K562 (cell line): ENCODE results near the gene TMEM132E. TPM values are rescaled to one million over a fixed set of nuclear protein-coding genes. Genes with fewer than 3 reads are reported as not detected.

Experiments
- ATAC-seq: fragments of 200-7000 bp; cut with Tn5 transposase; 3 replicates; pipeline ENCODE4 v1.9.1; 2020; ENCODE audit warnings: moderate library complexity
- BruUV-seq: library from RNA; stranded (reverse); fragments of 400-500 nt; replicated peaks from 2 replicates; lab custom pipeline; 2021; lab: Mats Ljungman, UMichigan
- CTCF ChIA-PET: fragments of 300-600 bp; formaldehyde crosslinking; extraction: SDS; loops from one replicate; lab custom pipeline; 2021; ENCODE audit warnings: low intra/inter-chr PET ratio; lab: Yijun Ruan, JAX
- POLR2A ChIA-PET: fragments of 300-600, 350-650 bp; sonication (Branson Sonifier 250); formaldehyde crosslinking; extraction: SDS; loops from one replicate; lab custom pipeline; 2021; ENCODE audit warnings: antibody characterized with exemption, inconsistent platforms; lab: Yijun Ruan, JAX
- DNase-seq, 4 experiments: peaks; one replicate each; pipeline versions ENCODE4 v3.0.0 to v3.0.0-alpha.2; 2011 to 2018; ENCODE audit warnings: low spot score in 3 of 4, mixed read lengths in 3 of 4; ENCODE audit errors: extremely low read depth in 1 of 4
- FAIRE-seq: peaks from 2 replicates; lab custom pipeline; 2011; peaks lifted over from hg19 to GRCh38; lab: Jason Lieb, UNC
- H2AFZ ChIP-seq: 2 replicates; pipeline ENCODE4 v1.6.0; 2011; ENCODE audit warnings: low read depth, low read length, control low read depth, inconsistent platforms
- H3K27ac ChIP-seq: fragments of 200-600 bp; 3 replicates; pipeline ENCODE4 v1.8.0; 2011; ENCODE audit warnings: low read depth, mild to moderate bottlenecking, control low read depth, inconsistent platforms, low read length, moderate library complexity, mixed read lengths; ENCODE audit errors: extremely low read depth
- H3K27me3 ChIP-seq, 2 experiments: fragments of 300-600 bp in 1 of 2; 2 replicates in 1 of 2; 3 replicates in 1 of 2; pipeline versions ENCODE4 v1.6.0 to v1.8.0; 2011; ENCODE audit warnings: inconsistent platforms in 2 of 2, low read length in 2 of 2, mild to moderate bottlenecking in 1 of 2, mixed read lengths in 1 of 2, moderate library complexity in 1 of 2; ENCODE audit not compliant: control insufficient read depth in 2 of 2, insufficient read depth in 2 of 2
- H3K36me3 ChIP-seq: fragments of 300-600 bp; 3 replicates; pipeline ENCODE4 v1.8.0; 2011; ENCODE audit warnings: mild to moderate bottlenecking, low read length, inconsistent platforms; ENCODE audit not compliant: control insufficient read depth, insufficient read depth
- H3K4me1 ChIP-seq, 2 experiments: fragments of 200-600 bp in 1 of 2; replicated peaks in 1 of 2; 2 replicates in 1 of 2; 3 replicates in 1 of 2; pipeline versions ENCODE4 v1.5.1 to v1.8.0; 2011; ENCODE audit warnings: inconsistent platforms in 2 of 2, low read length in 2 of 2, mild to moderate bottlenecking in 1 of 2, mixed read lengths in 1 of 2, moderate library complexity in 1 of 2; ENCODE audit not compliant: control insufficient read depth in 2 of 2, insufficient read depth in 2 of 2
- H3K4me2 ChIP-seq: 2 replicates; pipeline ENCODE4 v1.6.1; 2011; ENCODE audit warnings: low read length, control low read depth, inconsistent platforms, mixed read lengths; ENCODE audit not compliant: insufficient read depth
- H3K4me3 ChIP-seq: fragments of 200-600 bp; sonication (generic), shearing (Covaris generic); 2 replicates; pipeline ENCODE4 v1.5.1; 2016; ENCODE audit warnings: control low read depth, inconsistent platforms
- H3K79me2 ChIP-seq: fragments of 200-600 bp; 3 replicates; pipeline ENCODE4 v1.8.0; 2011; ENCODE audit warnings: low read length, inconsistent platforms; ENCODE audit not compliant: control insufficient read depth, insufficient read depth
- H3K9ac ChIP-seq, 2 experiments: 2 replicates each; pipeline versions ENCODE4 v1.6.0 to v1.6.1; 2011; ENCODE audit warnings: low read depth in 2 of 2, low read length in 2 of 2, control low read depth in 1 of 2, inconsistent platforms in 1 of 2, mild to moderate bottlenecking in 1 of 2, mixed read lengths in 1 of 2; ENCODE audit not compliant: insufficient read depth in 1 of 2
- H3K9me1 ChIP-seq: one replicate; pipeline ENCODE4 v1.6.0; 2011; ENCODE audit warnings: inconsistent platforms, mild to moderate bottlenecking, low read length, moderate library complexity; ENCODE audit not compliant: control insufficient read depth, insufficient read depth
- H3K9me3 ChIP-seq: replicated peaks from 2 replicates; pipeline ENCODE4 v1.5.1; 2011; ENCODE audit warnings: low read depth, low read length, inconsistent platforms; ENCODE audit not compliant: control insufficient read depth, insufficient read depth
- H4K20me1 ChIP-seq: replicated peaks from 2 replicates; pipeline ENCODE4 v1.6.1; 2011; ENCODE audit warnings: low read length, inconsistent platforms, mixed read lengths; ENCODE audit not compliant: control insufficient read depth, insufficient read depth
- BRCA1 ChIP-seq, 2 experiments: fragments of 450-650 bp in 1 of 2; sonication (generic) in 1 of 2; formaldehyde crosslinking in 1 of 2; IDR thresholded peaks; 2 replicates each; pipeline versions ENCODE4 v1.5.0 to v1.6.1; 2017 to 2020; ENCODE audit warnings: mild to moderate bottlenecking in 1 of 2, missing genetic modification reagents in 1 of 2
- CBX8 ChIP-seq: fragments of 200-600 bp; sonication (generic); IDR thresholded peaks from 2 replicates; pipeline ENCODE4 v1.6.1; 2012; ENCODE audit warnings: borderline replicate concordance, mixed run types, low read depth, mild to moderate bottlenecking, moderate library complexity, mixed read lengths, low read length, control low read depth, inconsistent platforms; ENCODE audit not compliant: poor library complexity, severe bottlenecking; ENCODE audit errors: extremely low read depth
- CREBBP ChIP-seq: IDR thresholded peaks from one replicate; pipeline ENCODE4 v1.6.1; 2012; ENCODE audit warnings: low read depth, mild to moderate bottlenecking, control low read depth, inconsistent platforms, low read length
- ESRRA ChIP-seq: fragments of 450-650 bp; IDR thresholded peaks from 2 replicates; pipeline ENCODE4 v1.6.1; 2014; ENCODE audit warnings: low read depth, mild to moderate bottlenecking, moderate library complexity, borderline replicate concordance
- MAFK ChIP-seq: IDR thresholded peaks from 2 replicates; pipeline ENCODE4 v1.6.1; 2011; ENCODE audit warnings: low read length, improper control_type of control experiment
- NELFE ChIP-seq: IDR thresholded peaks from 2 replicates; pipeline ENCODE4 v1.6.1; 2011; ENCODE audit warnings: mild to moderate bottlenecking; ENCODE audit not compliant: insufficient read depth, insufficient read length
- NFXL1 ChIP-seq: fragments of 450-650 bp; formaldehyde crosslinking; IDR thresholded peaks from 2 replicates; pipeline ENCODE4 v1.4.0; 2021; ENCODE audit warnings: mild to moderate bottlenecking
- NR2C2 ChIP-seq, 2 experiments: fragments of 200-800 bp in 1 of 2; sonication (Bioruptor generic) in 1 of 2; sonication (generic) in 1 of 2; formaldehyde crosslinking in 1 of 2; IDR thresholded peaks; 2 replicates each; pipeline versions ENCODE4 v1.6.1 to v1.8.0; 2016 to 2022; ENCODE audit warnings: mild to moderate bottlenecking in 1 of 2, missing compliant biosample characterization in 1 of 2, missing genetic modification characterization in 1 of 2, missing genetic modification reagents in 1 of 2
- SIN3A ChIP-seq, 2 experiments: fragments of 150-350 bp in 1 of 2; IDR thresholded peaks; 2 replicates each; pipeline ENCODE4 v1.6.1; 2011 to 2016; ENCODE audit warnings: borderline replicate concordance in 2 of 2, low read depth in 2 of 2, low read length in 2 of 2, mild to moderate bottlenecking in 2 of 2, moderate library complexity in 2 of 2; ENCODE audit not compliant: control insufficient read depth in 1 of 2
- SREBF1 ChIP-seq: fragments of 150-350 bp; IDR thresholded peaks from 2 replicates; pipeline ENCODE4 v1.6.1; 2014; ENCODE audit warnings: antibody characterized with exemption, low read depth, low read length, borderline replicate concordance
- TAF7 ChIP-seq: fragments of 450-650 bp; IDR thresholded peaks from 2 replicates; pipeline ENCODE4 v1.6.1; 2016; ENCODE audit warnings: missing genetic modification characterization, missing compliant biosample characterization
- ZNF444 ChIP-seq: fragments of 250-450 bp; sonication (Bioruptor Pico); IDR thresholded peaks from 2 replicates; pipeline ENCODE4 v1.4.0; 2020; ENCODE audit warnings: mild to moderate bottlenecking, moderate library complexity
- WGBS: fragments of 100-300 bp; shearing (Covaris generic); methylation state at CpG from one replicate; pipeline ENCODE4 v1.1.6; 2016; ENCODE audit warnings: low coverage, mixed read lengths; ENCODE audit not compliant: insufficient coverage; ENCODE audit errors: missing lambda C conversion rate; 5-methylcytosine and 5-hydroxymethylcytosine counted together
- in situ Hi-C: fragments of 300-500 bp; cut with MboI; formaldehyde crosslinking; loops from 4 replicates; pipeline ENCODE4 v1.15.0; 2018; ENCODE audit warnings: inconsistent platforms, mixed read lengths
- intact Hi-C: fragments of 100-400 bp; cut with micrococcal nuclease; formaldehyde crosslinking; loops from 2 replicates; pipeline ENCODE4 v1.14.2; 2022
- polyA plus RNA-seq, 8 experiments: library from polyadenylated mRNA; depleted of rRNA in 4 of 8; stranded (reverse) in 5 of 8; unstranded in 3 of 8; fragments of >200 nt; fragmentation: Nextera tagmentation in 2 of 8; fragmentation: Illumina TruSeq in 1 of 8; extraction: Ambion mirVana in 2 of 8; extraction: Trizol in 1 of 8; gene quantifications; 2 replicates each; pipeline versions ENCODE4 v1.2.1 to v1.2.3, GENCODE V29; 2011 to 2014; ENCODE audit warnings: inconsistent platforms in 1 of 8, missing spikeins in 1 of 8
- total RNA-seq, 7 experiments: library from RNA; depleted of rRNA in 6 of 7; stranded (reverse); fragments of >200 nt in 6 of 7; fragmentation: Illumina TruSeq in 2 of 7; extraction: Trizol in 2 of 7; gene quantifications; 2 replicates each; pipeline versions ENCODE4 v1.2.1 to v1.2.3, GENCODE V29; 2011 to 2021; ENCODE audit warnings: low replicate concordance in 1 of 7

The TMEM132E gene
- total and polyA plus RNA-seq, 9 of the 15 experiments (the other 6 are each of a cell fraction or from before 2014, with no cell fraction given), result not detected

GRCh38 chr17:34582185-34582900 lies 3.0 kb downstream of the TMEM132E start:
- Histone ChIP-seq H3K4me3 (no peak overlapping the region), H3K4me2 (no peak overlapping the region), H3K9me3 (no peaks in the 10 kb centered on the region), H4K20me1 (peaks cover 15% of the 10 kb centered on the region; the same call in 1 of the 2 replicates), H2AFZ (no peak overlapping the region), H3K4me1 (peaks cover 0 to 21% of the 10 kb centered on the region in 2 experiments; a peak in 2 of 5 replicates), H3K27ac (no peak overlapping the region), H3K9me1 (no peaks in the 10 kb centered on the region), H3K79me2 (no peaks in the 10 kb centered on the region), H3K27me3 (peaks cover 0 to 49% of the 10 kb centered on the region in 2 experiments; a peak in 3 of 5 replicates), H3K9ac (no peak overlapping the region), H3K36me3 (no peaks in the 10 kb centered on the region)
- DNase-seq, result no peak
- 16% methylated on average over 14 of the region's 22 CpGs for WGBS
- no peak for ATAC-seq
- BruUV-seq, result no TSS peak
- in situ Hi-C loops (no loop called here), intact Hi-C loops (no loop called here)
- ChIA-PET POLR2A (no interaction called here), CTCF (interaction anchor here (0.7 kb wide), 1 partner anchor 11 kb away, joined by 3 read pairs; no protein-coding TSS in a partner anchor)
- no peak for TF ChIP-seq ESRRA
- TF ChIP-seq MAFK, result no peak
- no peak for TF ChIP-seq BRCA1 (IDR thresholded peaks at IDR 0.05)
- TF ChIP-seq BRCA1 (CRISPR knock-in tag; IDR thresholded peaks at IDR 0.05), result no peak
- no peak for TF ChIP-seq TAF7 (tag)
- TF ChIP-seq CBX8, result no peak
- TF ChIP-seq CREBBP, result no peak
- TF ChIP-seq ZNF444 (CRISPR knock-in tag), result no peak
- TF ChIP-seq SREBF1, result no peak
- no peak for TF ChIP-seq SIN3A (IDR thresholded peaks at IDR 0.05; ENCODE audit: borderline replicate concordance in 2 of 2, control insufficient read depth in 1 of 2, low read depth in 2 of 2, low read length in 2 of 2)
- TF ChIP-seq NELFE, result no peak
- TF ChIP-seq NR2C2 (CRISPR knock-in tag; IDR thresholded peaks at IDR 0.05), result no peak
- no peak for TF ChIP-seq NR2C2 (tag; IDR thresholded peaks at IDR 0.05)
- no peak for TF ChIP-seq NFXL1 (CRISPR knock-in tag)
- no peak for FAIRE-seq
